Stimulated activated CD8-positive, alpha-beta memory T cell treated with anti-CD3 and anti-CD28 coated beads, Interleukin-12 subunit alpha, Interleukin-12 subunit beta, amount 100 ng/mL, for 4 hours (primary cell): ENCODE data around the gene MRPL24.

Experiments
- DNase-seq: peaks from one replicate; pipeline ENCODE4 v3.0.0-alpha.2; 2020; ENCODE audit warnings: low read depth

Gene MRPL24

DNA sequence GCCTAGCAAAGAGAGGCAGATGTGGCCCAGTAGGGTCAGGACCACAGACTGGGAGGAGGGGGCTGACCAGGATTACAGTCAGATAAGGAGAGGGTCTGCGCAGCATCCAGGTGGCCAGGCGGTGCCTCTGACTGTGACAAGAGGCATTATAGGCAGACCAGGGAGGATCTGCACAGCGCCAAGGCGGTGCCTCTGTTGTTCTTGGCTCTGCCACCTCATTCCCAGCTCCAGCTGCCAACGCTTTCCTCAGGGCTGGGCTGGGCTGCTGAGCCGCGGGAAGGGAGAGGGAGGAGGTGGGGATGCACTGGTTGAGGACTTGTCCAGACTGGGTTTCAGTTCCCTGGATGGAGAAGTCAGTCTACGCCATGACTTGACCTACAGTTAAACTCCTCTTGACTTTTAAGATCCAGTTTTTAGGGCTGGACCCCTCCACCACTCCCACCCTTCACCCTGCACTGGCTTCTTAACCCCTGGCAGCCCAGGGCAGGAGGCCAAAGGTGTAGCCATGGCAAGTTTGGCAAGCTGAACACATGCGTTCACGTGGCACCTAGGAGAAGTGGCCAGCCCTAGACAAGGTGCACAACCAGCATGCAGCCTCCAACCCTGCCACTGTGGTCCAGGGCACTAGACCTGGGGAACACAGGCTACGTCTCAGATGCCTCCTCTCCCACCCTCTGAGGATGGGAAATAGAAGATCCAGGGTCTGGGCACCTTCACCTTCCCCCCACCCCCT is 31.0 kb downstream of the MRPL24 start:
- DNase-seq, result no peak

DNA sequence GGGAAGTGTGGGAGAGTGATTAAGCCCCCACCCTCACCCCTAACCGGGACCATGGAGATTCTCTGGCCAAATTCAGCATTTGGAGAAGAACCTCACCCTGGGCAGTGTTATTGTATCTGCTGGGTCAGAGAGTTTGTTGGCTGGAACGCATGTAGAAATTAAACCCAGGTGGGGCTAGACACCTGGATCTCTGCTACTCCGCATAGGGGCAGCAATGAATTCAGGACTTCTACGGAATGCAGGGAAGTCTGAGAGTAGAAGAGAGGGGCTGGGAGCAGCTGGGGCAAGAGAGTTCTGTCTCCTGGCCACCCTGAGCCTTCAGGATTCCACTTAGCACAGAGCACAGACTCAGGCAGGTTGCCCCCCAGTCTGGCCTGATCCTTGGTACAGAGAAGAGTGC is 31.9 kb downstream of the MRPL24 start:
- no peak for DNase-seq

DNA sequence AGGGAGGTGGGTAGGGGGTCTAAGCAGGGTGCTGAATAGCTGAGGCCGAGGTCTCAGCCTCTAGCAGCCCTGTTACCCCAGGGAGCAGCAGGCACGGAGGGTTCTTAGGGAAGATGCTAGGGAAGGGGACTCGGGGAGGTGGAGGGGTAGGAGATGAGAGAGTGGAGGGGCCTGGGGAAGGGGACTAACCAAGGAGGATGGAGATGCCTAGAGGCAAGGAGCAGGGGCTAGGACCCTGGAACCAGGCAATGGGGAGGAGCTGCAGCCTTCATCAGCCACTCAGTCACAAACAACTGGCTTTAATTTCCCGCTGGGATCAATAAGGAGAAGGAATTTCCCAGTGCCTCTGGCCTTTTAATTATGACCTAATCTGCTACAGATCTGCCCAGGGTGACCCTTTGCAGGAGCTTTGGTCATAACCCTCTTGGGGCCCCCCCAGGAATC is 32.6 kb downstream of the MRPL24 start:
- DNase-seq, result no peak

DNA sequence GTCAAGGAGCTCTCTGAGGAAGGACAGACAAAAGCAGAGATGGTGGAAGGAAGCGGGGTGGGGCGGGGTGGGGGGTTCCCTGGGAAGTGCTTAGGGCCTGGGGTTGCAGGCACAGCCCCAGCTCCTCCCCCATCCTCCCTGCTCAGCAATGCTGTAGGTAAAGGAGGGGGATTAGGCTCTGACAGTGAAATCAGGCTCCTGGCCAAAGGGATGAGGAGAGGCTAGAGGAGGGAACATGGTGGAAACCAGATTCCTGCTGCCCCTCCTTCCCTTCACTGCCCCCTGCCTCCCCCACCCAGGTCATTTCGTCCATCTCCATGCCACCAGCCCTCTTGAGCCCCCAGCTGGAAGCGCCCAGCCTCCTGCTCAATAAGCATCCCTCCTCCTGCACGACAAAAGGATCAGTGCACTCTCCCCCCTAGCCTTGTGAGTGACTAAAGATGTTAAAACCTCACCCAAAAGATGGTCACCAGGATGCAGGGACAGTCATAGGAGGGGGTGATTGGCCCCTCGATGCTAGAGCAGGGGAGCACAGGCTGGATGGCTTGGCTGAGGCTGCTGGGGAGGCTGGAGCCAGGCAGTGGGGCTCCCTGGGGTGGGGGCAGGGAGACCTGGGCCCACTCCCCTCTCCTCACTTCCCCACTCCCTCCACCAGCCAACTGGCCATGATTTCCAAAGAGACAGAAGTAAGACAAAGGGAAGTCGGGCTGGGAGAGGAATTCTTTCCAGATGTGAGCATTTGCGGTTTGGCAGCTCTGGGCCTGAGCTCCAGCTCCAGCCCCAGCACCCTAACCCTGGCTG is 33.3 kb downstream of the MRPL24 start:
- no peak for DNase-seq

DNA sequence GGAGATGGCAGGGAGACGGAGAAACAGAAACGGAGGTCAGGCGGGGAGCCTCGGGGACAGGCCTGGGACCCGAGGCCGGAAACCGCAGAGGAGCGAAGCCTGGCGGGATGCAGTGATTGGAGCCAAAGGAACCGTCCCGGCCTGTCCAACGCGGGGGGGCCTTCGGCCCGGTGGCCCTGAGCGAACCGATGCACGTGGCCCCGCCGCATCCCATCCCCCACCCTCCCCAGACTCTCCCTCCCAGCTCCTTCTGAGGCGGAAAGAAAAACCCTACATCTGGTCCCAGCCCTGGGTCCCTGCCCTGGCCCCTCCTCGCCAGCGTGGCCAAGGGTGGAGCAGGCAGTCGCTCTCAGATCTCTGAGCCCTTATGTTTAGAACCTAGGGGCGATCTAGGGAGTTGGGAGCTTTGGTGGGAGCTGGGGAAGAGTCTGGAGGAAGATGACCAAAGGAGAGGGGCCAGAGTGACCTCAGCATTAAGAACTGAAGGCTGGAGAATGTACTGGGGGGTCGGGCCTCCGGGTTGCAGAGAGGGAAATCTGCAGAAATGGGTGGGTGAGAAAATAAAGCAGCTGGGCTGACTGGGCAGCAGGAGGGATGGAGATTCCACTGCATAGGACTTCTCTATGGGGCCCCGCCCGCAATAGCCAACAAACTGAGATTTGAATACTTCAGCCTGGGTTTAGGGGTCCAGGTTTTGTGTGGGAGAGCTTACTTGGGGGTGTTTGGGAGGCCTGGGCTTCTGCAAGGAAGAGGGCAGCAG is 34.1 kb downstream of the MRPL24 start:
- no peak for DNase-seq

DNA sequence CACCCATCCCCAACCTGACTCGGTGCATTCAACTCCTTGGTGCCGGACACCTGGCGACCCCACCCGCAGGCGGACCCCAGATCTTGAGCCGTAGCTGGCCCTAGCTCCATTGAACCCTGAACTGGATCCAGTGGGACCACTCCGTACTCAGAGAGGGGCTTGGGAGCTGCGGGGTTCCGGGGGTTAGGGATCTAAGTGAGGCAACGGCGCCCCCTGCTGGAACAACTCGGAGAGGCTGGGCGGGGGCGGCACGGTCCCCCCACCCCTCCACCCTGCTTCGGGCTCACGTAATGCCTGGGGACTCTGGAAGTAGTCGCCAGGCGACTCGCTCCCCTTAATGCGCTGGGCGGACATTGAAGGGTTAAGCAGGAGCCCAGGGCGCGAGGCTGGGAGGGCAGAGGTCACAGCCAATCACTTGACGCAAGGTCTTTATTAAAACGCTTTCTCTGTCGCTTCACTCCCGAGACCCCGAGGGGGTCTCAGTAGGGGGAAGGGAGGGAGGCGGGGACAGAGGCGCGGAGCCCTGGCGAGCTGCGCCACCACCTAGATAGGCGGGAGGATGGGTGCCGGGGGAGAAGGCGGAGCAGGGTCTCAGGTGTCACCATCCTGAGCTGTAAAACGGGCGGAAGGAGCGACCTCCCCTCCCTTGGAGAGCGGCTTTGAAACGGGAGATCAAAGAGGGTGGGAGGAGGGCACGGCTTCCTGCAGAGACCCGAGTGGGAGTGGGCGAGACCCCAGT is 34.8 kb downstream of the MRPL24 start:
- peak; percentile 37 for DNase-seq

DNA sequence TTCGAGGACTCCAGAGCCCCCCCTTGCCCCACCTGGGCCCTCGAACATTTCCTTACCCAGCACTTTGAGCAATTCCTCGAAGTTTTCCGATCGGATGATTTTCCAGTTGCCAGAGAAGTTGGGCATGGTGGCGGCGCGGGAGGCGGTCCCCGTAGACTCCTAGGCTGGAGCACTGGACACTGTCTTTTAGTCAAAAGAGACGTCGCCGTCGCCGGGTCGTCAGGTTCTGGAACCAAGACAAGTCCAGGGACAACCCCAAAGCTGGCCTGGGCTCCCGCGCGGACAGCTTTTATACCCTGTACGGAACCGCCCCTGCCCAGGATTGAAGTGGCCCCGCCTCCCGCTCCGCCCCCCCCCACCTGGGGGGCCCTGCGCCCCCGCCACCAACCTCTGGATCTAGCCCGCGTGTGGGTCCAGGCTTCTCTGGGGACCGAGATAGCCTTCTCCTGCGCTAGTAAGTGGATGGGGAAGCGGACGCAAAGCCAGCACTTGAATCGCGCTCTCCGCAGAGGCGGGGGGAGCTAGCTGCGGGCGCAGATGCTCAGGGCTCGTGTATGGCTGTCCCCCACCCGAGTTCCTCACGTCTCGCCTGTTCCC is 35.5 kb downstream of the MRPL24 start, which contains the start of gene CRABP2:
CRABP2 (minus strand) TSS at position 263 of the 597 bp plus-strand sequence; CDS start at position 126, 137 bp downstream.
- DNase-seq, result no peak

DNA sequence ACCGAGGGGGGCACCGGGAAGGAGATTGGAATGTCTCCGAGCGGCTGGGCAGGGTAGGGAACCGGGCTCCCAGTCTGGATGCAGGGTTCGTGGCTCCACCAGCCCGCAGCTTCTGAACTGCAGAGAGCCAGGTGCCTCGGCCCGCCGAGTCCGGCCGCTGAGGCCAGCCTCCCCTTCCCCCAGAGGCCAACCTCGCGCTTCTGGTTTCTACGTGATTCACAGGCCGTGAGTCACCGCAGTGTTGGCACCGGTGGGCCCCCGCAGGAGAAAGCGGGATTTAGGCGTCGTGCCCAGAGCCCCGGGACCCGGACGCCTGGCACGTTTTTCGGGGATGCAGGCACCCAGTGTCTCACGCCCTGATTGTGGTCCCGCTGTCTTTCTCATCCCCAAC is 36.0 kb downstream of the MRPL24 start:
- peak; percentile 12 for DNase-seq

DNA sequence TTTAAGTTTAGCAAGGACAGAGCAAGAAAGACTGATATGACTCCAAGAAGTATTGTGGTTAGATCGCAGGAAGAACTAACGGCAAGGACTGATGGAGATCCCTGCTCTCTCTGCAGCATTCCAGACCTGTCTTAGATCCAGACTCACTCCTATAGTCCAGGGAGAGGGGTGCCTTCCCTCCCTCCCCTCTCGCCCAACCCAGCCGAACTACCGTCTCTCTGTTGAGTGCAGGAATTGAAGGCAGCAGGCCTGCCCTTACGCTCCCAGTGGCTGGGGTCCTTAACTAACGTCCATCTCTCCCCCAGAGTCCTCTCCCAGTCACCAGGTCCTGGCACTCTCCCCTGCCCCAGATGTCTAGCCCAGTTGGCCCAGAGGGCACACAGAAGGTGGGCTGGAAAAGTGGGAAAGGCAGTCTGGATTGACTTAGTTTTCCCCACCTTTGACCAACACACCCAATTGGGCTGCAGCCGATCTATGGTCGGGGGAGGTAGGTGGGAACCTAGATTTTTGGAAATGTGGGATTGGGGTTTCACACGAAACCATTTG is 36.6 kb downstream of the MRPL24 start:
- DNase-seq, result no peak

DNA sequence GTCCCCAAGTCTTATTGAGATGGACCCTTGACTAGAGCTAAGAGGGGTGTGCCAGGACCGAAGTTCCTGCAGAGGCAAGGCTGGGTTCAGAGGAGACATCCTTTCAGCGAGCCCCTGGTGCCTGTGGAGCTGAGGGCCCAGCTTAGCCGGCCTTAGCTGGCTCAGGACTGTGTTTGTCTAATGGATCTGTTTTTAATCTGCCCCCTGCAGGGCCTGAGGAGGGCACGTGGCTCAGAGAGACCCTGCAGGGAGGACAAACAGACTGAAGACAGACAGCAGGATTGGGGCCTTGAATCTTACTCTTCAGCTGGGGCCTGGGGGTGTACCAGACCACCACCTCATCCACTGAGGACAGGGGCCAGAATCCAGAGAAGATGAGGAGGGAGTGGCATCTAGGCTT is 37.1 kb downstream of the MRPL24 start:
- no peak for DNase-seq

DNA sequence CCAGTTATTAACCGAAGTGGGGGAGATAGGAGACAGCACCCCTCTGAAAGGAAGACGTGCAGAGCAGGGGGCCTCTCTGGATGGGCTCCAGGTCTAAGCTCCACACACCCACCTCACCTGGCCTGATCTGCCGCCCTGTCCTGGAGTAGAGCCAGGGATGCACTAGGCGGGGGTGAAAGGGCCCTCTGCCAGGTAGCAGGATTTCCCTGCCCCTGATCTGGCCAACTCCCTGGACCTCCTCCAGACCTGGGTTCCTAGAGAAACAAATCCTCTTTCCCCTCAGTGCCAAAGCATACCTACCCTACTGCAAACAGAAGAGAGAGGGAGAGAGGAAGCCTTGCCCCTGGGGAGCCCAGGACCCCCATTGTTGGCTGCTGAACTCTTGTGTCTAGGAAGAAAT is 37.6 kb downstream of the MRPL24 start:
- DNase-seq, result no peak

DNA sequence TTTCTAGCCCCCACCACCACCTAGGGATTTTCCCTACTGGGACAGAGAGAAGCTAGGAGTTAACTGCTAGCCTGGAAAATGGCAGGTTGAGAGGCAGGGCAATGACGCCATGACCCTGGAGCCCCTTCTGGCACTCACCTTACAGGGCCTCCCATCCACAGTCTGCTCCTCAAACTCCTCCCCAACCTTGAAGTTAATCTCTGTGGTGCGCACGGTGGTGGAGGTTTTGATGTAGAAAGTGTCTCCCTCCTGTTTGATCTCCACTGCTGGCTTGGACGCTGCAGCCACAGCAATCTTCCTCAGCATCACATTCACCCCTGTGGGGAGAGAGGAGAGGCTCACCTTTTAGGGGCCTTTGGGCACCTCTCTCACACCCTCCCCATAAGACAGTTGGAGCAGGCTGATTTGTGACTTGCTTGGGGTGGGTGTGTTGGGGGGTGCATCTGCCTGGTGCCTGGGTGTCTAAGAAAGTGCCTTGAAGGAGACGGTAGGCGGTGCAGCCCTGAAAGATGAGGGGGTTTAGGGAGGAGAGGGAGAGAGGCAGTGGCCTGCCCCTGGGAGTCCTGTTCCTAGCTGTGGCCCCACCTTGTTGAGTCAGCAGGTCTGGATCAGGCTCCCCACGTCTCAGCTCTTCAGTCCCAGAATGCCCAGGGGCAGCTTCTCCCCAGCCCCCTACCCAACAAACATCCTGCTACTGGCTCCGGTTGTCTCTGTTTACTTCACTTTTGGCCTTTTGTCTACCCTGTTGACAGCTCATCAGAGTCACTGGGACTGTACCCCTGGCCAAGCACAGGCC is 40.0 kb downstream of the MRPL24 start:
- no peak for DNase-seq

DNA sequence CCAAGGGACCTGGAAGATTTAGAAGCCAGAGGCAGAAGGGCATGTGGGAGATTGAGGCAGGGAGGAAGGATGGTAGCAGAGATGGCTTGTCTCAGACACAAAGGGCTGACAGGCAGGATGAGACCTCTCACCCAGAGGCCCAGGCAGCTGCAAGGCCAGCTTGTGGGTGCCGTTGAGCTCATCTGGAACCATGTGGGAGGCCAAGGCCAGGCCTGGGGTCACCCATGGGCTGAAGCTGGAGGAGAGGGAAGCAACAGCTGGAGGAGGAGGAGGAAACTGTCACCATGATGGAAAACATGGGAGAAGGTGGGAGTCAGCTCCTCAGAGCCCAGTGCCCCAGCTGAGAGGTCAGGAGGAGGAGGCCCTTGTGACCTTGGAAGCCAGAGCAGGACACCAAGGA is 41.9 kb downstream of the MRPL24 start:
- no peak for DNase-seq

DNA sequence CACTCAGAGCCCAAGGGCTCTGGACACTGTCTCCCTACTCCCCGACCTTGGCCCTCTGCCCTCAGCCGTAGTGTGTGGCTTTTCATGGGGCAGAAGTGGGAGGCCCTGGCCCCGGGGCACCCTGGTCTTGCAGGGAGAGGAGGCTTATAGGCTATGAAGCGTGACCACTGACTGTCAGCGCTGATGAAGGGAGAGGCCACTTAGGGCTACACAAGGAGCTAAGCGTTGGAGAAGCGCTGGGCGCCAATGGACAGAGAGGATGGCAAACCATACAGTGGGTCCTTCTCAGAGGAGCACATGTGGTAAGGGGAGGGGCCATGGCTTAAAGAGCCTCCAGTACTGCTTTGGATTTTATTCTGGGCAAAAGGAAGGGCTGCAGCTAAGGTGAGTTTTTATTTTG is 43.4 kb downstream of the MRPL24 start:
- DNase-seq, result no peak

DNA sequence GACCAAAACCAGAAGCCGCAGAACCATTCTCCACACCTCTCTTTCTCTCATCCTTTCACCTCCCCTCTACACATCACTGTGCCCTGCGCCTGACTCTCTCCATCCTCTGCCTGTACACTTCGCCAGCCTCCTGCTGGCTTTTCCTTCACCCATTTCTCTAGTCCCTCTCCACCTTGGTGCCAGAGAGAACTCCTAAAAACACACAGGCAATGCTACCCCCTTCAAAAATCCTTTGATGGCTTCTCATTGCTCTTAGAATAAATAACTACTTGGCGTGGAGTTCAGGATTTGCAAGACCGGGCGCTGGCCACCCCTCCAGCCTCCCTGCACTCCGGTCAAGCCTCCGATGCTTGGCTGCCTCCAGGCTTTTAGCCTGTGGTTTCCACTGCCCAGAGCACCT is 44.1 kb downstream of the MRPL24 start:
- DNase-seq, result no peak

DNA sequence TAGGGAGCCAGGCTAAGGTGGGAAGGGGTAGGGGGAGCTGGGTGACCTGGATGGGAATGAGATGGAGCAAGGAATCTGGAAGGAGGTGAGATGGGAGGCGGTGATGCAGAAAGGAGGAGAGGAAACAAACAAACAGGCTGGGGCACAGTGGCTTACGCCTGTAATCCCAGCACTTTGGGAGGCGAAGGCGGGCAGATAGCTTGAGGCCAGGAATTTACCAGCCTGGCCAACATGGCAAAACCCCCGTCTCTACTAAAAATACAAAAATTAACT is 46.3 kb downstream of the MRPL24 start:
- DNase-seq, result no peak

DNA sequence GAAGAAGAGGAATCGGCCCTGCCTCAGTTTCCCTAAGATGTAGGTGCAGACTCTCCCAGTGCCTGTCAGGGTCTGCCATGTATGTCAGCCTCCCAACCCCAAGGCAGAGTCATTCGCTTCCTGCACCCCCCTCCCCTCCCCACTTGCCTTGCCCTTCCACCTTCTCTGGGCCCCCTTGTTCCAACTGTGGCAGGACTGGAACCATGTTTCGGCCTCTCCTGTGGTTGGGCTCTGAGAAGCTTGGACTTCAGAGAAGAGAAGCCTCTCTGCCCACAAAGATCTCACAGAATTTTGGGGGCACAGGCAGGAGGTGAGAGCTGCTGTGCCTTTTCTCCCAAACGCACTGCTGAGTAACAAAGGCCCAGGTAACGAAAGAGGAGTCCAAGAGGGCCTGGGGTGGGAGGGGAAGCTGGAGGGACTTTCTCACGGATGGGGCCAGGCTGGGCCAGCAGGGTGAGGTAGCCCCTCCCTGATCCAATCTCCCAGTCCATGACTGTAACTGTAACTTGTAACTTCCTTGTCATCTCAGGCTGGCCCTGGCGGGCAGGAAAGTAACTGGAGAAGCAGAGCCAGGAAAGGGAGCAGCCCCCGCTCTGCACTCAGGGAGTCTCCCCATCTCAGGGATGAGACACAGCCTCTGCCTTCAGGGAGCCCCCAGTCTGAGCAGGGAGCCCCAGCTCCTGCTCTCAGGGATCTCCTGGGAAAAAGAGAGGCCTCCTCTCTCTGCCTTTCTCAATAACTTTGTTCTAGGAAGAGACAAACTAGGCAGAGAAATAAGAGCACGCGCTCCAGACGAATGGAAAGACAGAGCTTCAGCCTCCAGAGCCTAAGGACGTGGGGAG is 46.8 kb downstream of the MRPL24 start:
- no peak for DNase-seq

DNA sequence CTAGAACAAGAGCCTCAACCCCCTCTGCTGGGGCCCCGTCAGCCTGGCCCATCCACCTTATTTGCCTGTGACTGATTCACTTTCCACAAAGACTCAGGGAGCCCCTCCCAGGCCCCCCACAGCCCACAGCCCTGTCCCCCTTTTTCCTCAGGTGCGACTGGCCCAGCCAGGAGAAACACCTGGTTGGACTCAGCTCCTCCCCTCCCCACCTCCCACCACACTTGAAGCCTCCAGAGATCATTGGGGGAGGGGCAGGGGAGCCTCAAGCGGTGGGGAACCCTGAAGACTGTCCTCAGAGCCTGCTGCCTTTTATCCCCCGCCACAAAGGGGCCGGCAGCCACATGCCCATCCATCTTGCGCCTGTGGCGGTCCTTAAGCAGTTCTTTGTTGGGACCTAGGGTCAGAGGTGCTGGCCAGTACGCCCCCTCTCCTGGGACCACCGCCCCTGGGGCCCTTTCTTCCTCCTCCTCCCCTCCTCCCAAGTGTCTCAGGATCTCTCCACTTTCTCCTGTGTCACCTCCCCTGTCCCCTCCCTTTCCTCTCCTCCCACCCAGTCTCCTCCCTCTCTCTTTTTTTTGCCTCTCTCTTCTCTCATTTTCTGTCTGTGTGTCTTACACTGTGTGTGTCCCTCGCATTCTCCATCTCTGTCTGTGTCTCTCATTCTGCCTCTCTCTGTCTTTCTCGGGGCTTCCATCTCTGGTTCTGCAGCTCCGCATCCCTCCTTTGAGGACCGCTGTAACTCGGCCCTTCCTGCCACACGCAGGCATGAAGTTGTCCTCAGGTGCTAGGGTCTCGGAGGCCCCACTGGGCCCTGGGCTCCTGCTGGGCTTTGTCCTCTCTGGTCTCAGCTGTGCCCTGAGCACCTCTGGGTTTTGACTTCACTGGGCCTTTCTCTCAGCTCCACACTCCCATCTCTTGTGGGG is 47.7 kb downstream of the MRPL24 start:
- no peak for DNase-seq
